CD14-positive monocyte (primary cell): ENCODE data around the gene EPB41L2. TPM values are rescaled to one million over a fixed set of nuclear protein-coding genes. Genes with fewer than 3 reads are reported as not detected.

Experiments used
- DNase-seq, 3 donors: peaks; one replicate each; pipeline ENCODE4 v3.0.0-alpha.2; 2011 to 2022
- H2AFZ ChIP-seq: 2 replicates; pipeline ENCODE4 v1.6.0; 2012; ENCODE audit warnings: mild to moderate bottlenecking, low read depth, low read length, inconsistent platforms; ENCODE audit not compliant: insufficient read depth, poor library complexity, severe bottlenecking
- H3K27ac ChIP-seq, 2 donors: 1 replicate in 1 of 2; 2 replicates in 1 of 2; pipeline ENCODE4 v1.5.1; 2012 to 2013; ENCODE audit warnings: low read length in 2 of 2, control low read depth in 1 of 2, inconsistent platforms in 1 of 2, low read depth in 1 of 2, mild to moderate bottlenecking in 1 of 2
- H3K27me3 ChIP-seq, 2 donors: one replicate each; pipeline versions ENCODE4 v1.6.0 to v1.6.1; 2011 to 2013; ENCODE audit warnings: low read length in 2 of 2; ENCODE audit not compliant: control insufficient read depth in 2 of 2, insufficient read depth in 2 of 2
- H3K36me3 ChIP-seq, 2 donors: replicated peaks in 1 of 2; 1 replicate in 1 of 2; 2 replicates in 1 of 2; pipeline versions ENCODE4 v1.5.1 to v1.6.1; 2012 to 2013; ENCODE audit warnings: low read length in 2 of 2, control low read depth in 1 of 2, inconsistent platforms in 1 of 2, mild to moderate bottlenecking in 1 of 2; ENCODE audit not compliant: insufficient read depth in 2 of 2, control insufficient read depth in 1 of 2
- H3K4me1 ChIP-seq, 2 donors: 1 replicate in 1 of 2; 2 replicates in 1 of 2; pipeline versions ENCODE4 v1.5.1 to v1.6.1; 2012 to 2013; ENCODE audit warnings: low read length in 2 of 2, control low read depth in 1 of 2, inconsistent platforms in 1 of 2, mild to moderate bottlenecking in 1 of 2, moderate library complexity in 1 of 2; ENCODE audit not compliant: insufficient read depth in 2 of 2, control insufficient read depth in 1 of 2
- H3K4me2 ChIP-seq: replicated peaks from 2 replicates; pipeline ENCODE3; 2012; ENCODE audit warnings: low read length, moderate library complexity, mild to moderate bottlenecking; ENCODE audit not compliant: poor library complexity, severe bottlenecking; ENCODE audit errors: extremely low read depth
- H3K4me3 ChIP-seq, 3 experiments: fragments of 200-600 bp in 1 of 3; sonication (generic) in 1 of 3; replicated peaks in 1 of 3; 1 replicate in 2 of 3; 2 replicates in 1 of 3; pipeline ENCODE4 v1.5.1; 2011 to 2013; ENCODE audit warnings: low read length in 3 of 3, mild to moderate bottlenecking in 3 of 3, control low read depth in 2 of 3, low read depth in 2 of 3, inconsistent platforms in 1 of 3, moderate library complexity in 1 of 3
- H3K79me2 ChIP-seq: 2 replicates; pipeline ENCODE4 v1.6.0; 2012; ENCODE audit warnings: mild to moderate bottlenecking, control low read depth, inconsistent platforms, low read length, moderate library complexity; ENCODE audit not compliant: insufficient read depth
- H3K9ac ChIP-seq: 2 replicates; pipeline ENCODE4 v1.6.0; 2017; ENCODE audit warnings: low read length, mild to moderate bottlenecking; ENCODE audit not compliant: insufficient read depth, poor library complexity, severe bottlenecking
- H3K9me3 ChIP-seq, 2 donors: replicated peaks in 1 of 2; 1 replicate in 1 of 2; 2 replicates in 1 of 2; pipeline versions ENCODE4 v1.5.1 to v1.6.1; 2012 to 2013; ENCODE audit warnings: low read length in 2 of 2, control low read depth in 1 of 2; ENCODE audit not compliant: control insufficient read depth in 1 of 2, insufficient read depth in 1 of 2
- H4K20me1 ChIP-seq: 2 replicates; pipeline ENCODE4 v1.6.0; 2012; ENCODE audit warnings: mild to moderate bottlenecking, low read length, control low read depth, moderate library complexity; ENCODE audit not compliant: insufficient read depth
- H3K27ac Mint-ChIP-seq, 7 donors: one replicate each; pipeline ENCODE4 v1.8.0; 2020; ENCODE audit warnings: mild to moderate bottlenecking in 7 of 7, mixed read lengths in 7 of 7, moderate library complexity in 6 of 7, inconsistent platforms in 2 of 7
- H3K27me3 Mint-ChIP-seq, 3 donors: one replicate each; pipeline ENCODE4 v1.8.0; 2021 to 2022; ENCODE audit warnings: low read depth in 3 of 3, mild to moderate bottlenecking in 3 of 3, mixed read lengths in 3 of 3, moderate library complexity in 3 of 3, inconsistent platforms in 1 of 3
- H3K36me3 Mint-ChIP-seq, 2 donors: one replicate each; pipeline ENCODE4 v1.8.0; 2020; ENCODE audit warnings: mixed read lengths in 2 of 2, inconsistent platforms in 1 of 2, mild to moderate bottlenecking in 1 of 2
- H3K4me1 Mint-ChIP-seq: one replicate; pipeline ENCODE4 v1.8.0; 2020; ENCODE audit warnings: mild to moderate bottlenecking, mixed read lengths
- H3K4me3 Mint-ChIP-seq, 2 donors: one replicate each; pipeline ENCODE4 v1.8.0; 2020; ENCODE audit warnings: mild to moderate bottlenecking in 2 of 2, mixed read lengths in 2 of 2, moderate library complexity in 1 of 2
- H3K9me3 Mint-ChIP-seq, 7 donors: one replicate each; pipeline ENCODE4 v1.8.0; 2020 to 2022; ENCODE audit warnings: mixed read lengths in 7 of 7, mild to moderate bottlenecking in 6 of 7, moderate library complexity in 6 of 7, inconsistent platforms in 2 of 7
- WGBS: methylation state at CpG from one replicate; pipeline ENCODE4 v1.1.5; 2013; ENCODE audit warnings: missing lambda C conversion rate; ENCODE audit not compliant: insufficient coverage; 5-methylcytosine and 5-hydroxymethylcytosine counted together
- intact Hi-C, 2 donors: fragments of 100-400 bp; cut with micrococcal nuclease; formaldehyde crosslinking; loops; one replicate each; pipeline versions ENCODE4 v1.15.0 to v1.15.1; 2023
- polyA plus RNA-seq, 3 donors: library from polyadenylated mRNA; depleted of rRNA in 1 of 3; unstranded in 2 of 3; stranded (reverse) in 1 of 3; fragments of 300-500 nt in 2 of 3; fragments of >200 nt in 1 of 3; fragmentation: Illumina TruSeq in 2 of 3; gene quantifications; 1 replicate in 2 of 3; 2 replicates in 1 of 3; pipeline ENCODE4 v1.2.3, GENCODE V29; 2012 to 2021
- TF ChIP-seq, protein P1 (sequence below): fragments of 200-600 bp; IDR thresholded peaks from one replicate; pipeline ENCODE4 v1.8.0; 2022; ENCODE audit warnings: antibody characterized with exemption, mild to moderate bottlenecking

The EPB41L2 gene
- polyA plus RNA-seq, 3 donors: 3.4 to 7.2 (median 4.6) TPM

DNA sequence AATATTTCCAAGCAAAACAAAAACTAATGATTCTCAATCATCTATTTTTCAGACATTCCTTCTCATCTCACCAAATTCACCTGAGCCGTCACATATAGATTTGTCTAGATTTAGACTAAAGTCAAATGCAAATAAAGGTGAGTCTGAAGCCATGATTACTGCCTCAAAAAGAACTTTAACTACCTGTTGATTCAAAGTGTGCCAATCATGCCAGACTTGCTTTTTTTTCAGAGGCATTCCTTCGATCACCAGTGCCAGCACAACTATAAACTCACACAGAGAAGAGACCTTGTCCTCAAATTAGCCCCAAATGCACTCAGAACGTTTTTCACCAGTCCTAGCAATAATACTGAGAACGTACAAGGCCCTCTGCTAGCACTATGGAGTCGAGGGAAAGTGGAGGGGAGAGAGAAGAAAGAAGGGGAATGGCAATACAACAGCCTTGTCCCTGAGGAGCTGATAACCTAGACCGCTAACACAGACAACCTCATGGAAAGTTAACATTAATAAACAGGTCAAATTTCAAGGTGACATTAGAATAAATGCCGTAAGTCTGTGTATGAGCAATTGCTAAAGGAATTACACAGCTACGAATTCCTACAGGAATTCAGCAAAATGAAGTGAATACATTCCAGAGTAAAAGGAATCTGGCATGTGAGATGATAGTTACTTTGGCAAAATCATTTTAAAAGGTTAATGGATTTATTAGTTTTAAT is 60.9 kb downstream of the EPB41L2 start:
- no peak overlapping the region for H3K4me3 ChIP-seq
- 100% methylated on average over 3 of the region's 8 CpGs for WGBS
- H3K27ac ChIP-seq: no peak overlapping the region
- no peaks in the 10 kb centered on the region for H3K4me1 ChIP-seq
- Mint-ChIP-seq H3K4me3 (no peak overlapping the region), H3K4me1 (no peaks in the 10 kb centered on the region), H3K27me3 (no peaks in the 10 kb centered on the region), H3K36me3 (peaks cover 0 to under 1% of the 10 kb centered on the region in 2 donors), H3K9me3 (peaks cover 1 to 10% (median 6%) of the 10 kb centered on the region in 7 donors), H3K27ac (no peak overlapping the region)
- H3K4me2 ChIP-seq: no peak overlapping the region
- TF ChIP-seq, protein P1, sequence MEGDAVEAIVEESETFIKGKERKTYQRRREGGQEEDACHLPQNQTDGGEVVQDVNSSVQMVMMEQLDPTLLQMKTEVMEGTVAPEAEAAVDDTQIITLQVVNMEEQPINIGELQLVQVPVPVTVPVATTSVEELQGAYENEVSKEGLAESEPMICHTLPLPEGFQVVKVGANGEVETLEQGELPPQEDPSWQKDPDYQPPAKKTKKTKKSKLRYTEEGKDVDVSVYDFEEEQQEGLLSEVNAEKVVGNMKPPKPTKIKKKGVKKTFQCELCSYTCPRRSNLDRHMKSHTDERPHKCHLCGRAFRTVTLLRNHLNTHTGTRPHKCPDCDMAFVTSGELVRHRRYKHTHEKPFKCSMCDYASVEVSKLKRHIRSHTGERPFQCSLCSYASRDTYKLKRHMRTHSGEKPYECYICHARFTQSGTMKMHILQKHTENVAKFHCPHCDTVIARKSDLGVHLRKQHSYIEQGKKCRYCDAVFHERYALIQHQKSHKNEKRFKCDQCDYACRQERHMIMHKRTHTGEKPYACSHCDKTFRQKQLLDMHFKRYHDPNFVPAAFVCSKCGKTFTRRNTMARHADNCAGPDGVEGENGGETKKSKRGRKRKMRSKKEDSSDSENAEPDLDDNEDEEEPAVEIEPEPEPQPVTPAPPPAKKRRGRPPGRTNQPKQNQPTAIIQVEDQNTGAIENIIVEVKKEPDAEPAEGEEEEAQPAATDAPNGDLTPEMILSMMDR: no peak
- DNase-seq: no peak
- no peaks in the 10 kb centered on the region for H4K20me1 ChIP-seq
- intact Hi-C loops: no loop called here
- no peaks in the 10 kb centered on the region for H3K27me3 ChIP-seq
- no peak overlapping the region for H3K9ac ChIP-seq
- H3K79me2 ChIP-seq: no peaks in the 10 kb centered on the region
- H3K36me3 ChIP-seq: no peaks in the 10 kb centered on the region
- peaks cover 2 to 5% of the 10 kb centered on the region in 2 donors for H3K9me3 ChIP-seq
- no peak overlapping the region for H2AFZ ChIP-seq

DNA sequence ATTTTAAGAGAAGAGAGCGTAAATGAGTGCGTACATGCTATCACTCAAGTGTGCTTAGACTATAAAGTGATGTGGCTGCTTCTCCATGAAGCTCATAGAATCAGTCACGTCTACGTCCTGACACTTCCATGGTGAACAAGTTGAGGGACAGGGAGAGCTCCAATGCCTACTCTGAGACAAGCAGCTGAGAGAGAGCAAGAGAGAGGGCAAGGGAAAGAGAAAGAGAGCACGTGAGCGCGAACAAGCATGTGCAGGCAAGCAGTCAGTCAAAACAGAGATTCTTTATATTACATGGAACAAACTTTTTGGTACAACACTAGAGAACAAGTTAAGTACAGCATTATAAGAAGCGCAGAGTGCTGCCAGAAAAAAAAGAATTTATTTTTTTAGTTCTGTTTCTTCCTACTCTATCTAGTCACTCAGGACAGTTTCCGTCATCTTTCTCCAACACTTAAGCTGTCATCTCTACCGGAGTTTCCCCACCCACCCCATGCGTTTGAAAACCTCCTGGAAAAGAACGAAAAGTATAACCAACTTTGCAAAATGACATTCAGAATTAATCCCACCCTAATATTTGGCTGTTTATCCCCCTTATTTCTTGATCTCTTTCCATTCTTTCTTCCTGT is 61.8 kb downstream of the EPB41L2 start:
- no peaks in the 10 kb centered on the region for H3K9me3 ChIP-seq
- no peak for DNase-seq
- Mint-ChIP-seq H3K27ac (no peak overlapping the region), H3K9me3 (peaks cover 0 to 6% (median 0%) of the 10 kb centered on the region in 7 donors), H3K27me3 (no peaks in the 10 kb centered on the region), H3K4me3 (no peak overlapping the region), H3K36me3 (no peaks in the 10 kb centered on the region), H3K4me1 (no peaks in the 10 kb centered on the region)
- H4K20me1 ChIP-seq: no peaks in the 10 kb centered on the region
- no peak overlapping the region for H3K9ac ChIP-seq
- TF ChIP-seq, protein P1: no peak
- no peak overlapping the region for H2AFZ ChIP-seq
- no peaks in the 10 kb centered on the region for H3K27me3 ChIP-seq
- H3K27ac ChIP-seq: no peak overlapping the region
- H3K4me2 ChIP-seq: no peak overlapping the region
- no peaks in the 10 kb centered on the region for H3K79me2 ChIP-seq
- H3K36me3 ChIP-seq: no peaks in the 10 kb centered on the region
- no peak overlapping the region for H3K4me3 ChIP-seq
- WGBS: 90% methylated on average over 8 of the region's 12 CpGs
- intact Hi-C loops: no loop called here
- no peaks in the 10 kb centered on the region for H3K4me1 ChIP-seq
